Activated T-cell treated with anti-CD3 and anti-CD28 coated beads, Interleukin-2, amount 50 U/mL, for 24 hours (primary cell): ENCODE results near the gene CUL1.
A peak's percentile ranks its signal among the peaks of the same experiment; 100 is the strongest.

Experiments used
- DNase-seq: peaks from one replicate; pipeline ENCODE4 v3.0.0-alpha.2; 2020
- H3K27ac Mint-ChIP-seq: 2 replicates; pipeline ENCODE4 v1.8.0; 2020; ENCODE audit warnings: mild to moderate bottlenecking, mixed read lengths
- H3K27me3 Mint-ChIP-seq: 2 replicates; pipeline ENCODE4 v1.8.0; 2020; ENCODE audit warnings: mixed read lengths
- H3K36me3 Mint-ChIP-seq: 2 replicates; pipeline ENCODE4 v1.8.0; 2020; ENCODE audit warnings: low read depth, mixed read lengths
- H3K4me1 Mint-ChIP-seq: 2 replicates; pipeline ENCODE4 v1.8.0; 2020; ENCODE audit warnings: low read depth, mixed read lengths
- H3K4me3 Mint-ChIP-seq: 2 replicates; pipeline ENCODE4 v1.8.0; 2020; ENCODE audit warnings: mild to moderate bottlenecking, moderate library complexity, mixed read lengths
- H3K9me3 Mint-ChIP-seq: 2 replicates; pipeline ENCODE4 v1.8.0; 2020; ENCODE audit warnings: mixed read lengths

CUL1 gene

DNA sequence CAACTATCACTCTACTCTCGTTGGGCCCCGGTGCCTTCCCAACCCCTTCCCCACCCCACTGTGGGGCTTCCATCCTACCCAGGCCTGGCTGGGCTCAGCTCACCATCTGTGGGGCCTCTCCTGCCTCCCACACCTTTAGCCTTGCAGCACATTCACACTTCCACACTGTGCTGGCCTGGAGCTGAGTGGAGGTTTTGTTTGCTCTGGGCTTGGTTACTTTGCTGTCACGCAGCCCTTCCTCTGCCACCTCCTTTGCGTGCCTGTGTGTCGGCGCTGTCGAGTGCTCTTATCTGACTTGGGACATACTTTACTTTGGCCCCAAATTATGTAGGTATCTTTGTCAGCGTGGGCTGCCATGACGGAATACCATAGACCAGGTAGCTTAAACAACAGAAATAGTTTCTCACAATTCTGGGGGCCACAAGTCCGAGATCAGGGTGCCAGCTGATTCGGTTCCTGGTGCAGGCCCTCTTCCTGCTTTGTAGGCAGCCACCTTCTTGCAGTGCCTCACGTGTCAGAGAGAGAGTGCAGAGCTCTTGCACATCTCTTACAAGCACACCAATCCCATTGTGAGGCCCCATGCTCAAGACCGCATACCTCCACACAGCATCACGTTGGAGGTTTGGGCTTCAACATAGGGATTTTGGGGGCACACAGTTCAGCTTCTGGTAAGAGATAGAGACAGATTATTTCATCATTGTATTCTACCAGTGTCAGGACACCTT is 89.0 kb downstream of the CUL1 start:
- Mint-ChIP-seq H3K36me3 (peaks cover 97% of the 10 kb centered on the region), H3K4me3 (no peak overlapping the region), H3K27ac (peak overlapping the region; percentile 19)

DNA sequence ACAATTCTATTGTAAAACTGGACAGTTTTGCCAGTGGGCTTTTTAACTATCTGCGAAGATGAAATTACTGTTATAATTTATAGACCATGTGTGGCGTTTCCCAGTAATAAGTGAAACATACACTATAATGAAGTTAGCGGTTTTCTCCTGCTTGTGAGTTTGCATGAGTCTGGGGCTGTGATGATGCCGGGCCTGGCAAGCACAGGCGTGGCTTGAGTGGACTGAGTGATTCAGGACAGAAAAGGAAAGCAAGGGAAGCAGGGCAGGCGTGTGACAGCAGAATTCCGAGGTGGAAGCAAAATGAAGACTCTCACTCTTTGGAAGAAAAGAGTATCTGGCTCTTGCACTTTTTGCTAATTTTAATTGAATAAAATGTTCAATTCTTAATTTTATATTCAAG is 90.5 kb downstream of the CUL1 start:
- DNase-seq = no peak
- H3K4me1 Mint-ChIP-seq = peaks cover 5% of the 10 kb centered on the region
- H3K27me3 Mint-ChIP-seq = no peaks in the 10 kb centered on the region
- H3K36me3 Mint-ChIP-seq = peaks cover 99% of the 10 kb centered on the region
- no peaks in the 10 kb centered on the region for H3K9me3 Mint-ChIP-seq
- no peak overlapping the region for H3K27ac Mint-ChIP-seq
- H3K4me3 Mint-ChIP-seq = no peak overlapping the region

More for the DNA sequence above, 89.0 kb downstream of the CUL1 start:
- no peak for DNase-seq
- no peaks in the 10 kb centered on the region for H3K27me3 Mint-ChIP-seq
- no peaks in the 10 kb centered on the region for H3K9me3 Mint-ChIP-seq
- H3K4me1 Mint-ChIP-seq = no peaks in the 10 kb centered on the region

GRCh38 chr7:148790131-148790726 is 91.5 kb downstream of the CUL1 start:
- Mint-ChIP-seq H3K4me3 (no peak overlapping the region), H3K4me1 (peaks cover 5% of the 10 kb centered on the region)

DNA sequence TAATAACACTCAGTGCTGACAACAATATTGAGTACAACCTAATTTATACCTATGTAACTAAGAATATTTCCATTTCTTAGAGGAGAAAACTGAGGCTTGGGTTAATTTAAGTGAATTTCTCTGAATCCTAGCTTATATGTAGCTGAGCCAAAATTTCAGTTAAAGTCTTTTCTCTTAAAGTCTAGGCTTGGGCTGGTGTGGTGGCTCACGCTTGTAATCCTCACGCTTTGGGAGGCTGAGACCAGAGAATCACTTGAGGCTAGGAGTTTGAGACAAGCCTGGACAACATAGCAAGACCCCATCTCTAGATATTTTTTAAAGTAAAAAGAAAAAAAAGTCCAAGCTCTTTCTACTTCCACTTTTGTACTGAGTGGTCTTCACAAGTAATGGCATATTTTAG is 92.1 kb downstream of the CUL1 start:
- DNase-seq = no peak
- Mint-ChIP-seq H3K4me1 (peaks cover 5% of the 10 kb centered on the region), H3K4me3 (no peak overlapping the region), H3K36me3 (peaks cover 99% of the 10 kb centered on the region), H3K27me3 (no peaks in the 10 kb centered on the region), H3K27ac (no peak overlapping the region), H3K9me3 (no peaks in the 10 kb centered on the region)

More at GRCh38 chr7:148790131-148790726, 91.5 kb downstream of the CUL1 start:
- H3K36me3 Mint-ChIP-seq = peaks cover 100% of the 10 kb centered on the region
- no peaks in the 10 kb centered on the region for H3K27me3 Mint-ChIP-seq
- no peak overlapping the region for H3K27ac Mint-ChIP-seq
- no peak for DNase-seq
- no peaks in the 10 kb centered on the region for H3K9me3 Mint-ChIP-seq

- Mint-ChIP-seq H3K36me3 (peaks cover 99% of the 10 kb centered on the region), H3K27ac (peak overlapping the region; percentile 17), H3K4me1 (peaks cover 5% of the 10 kb centered on the region), H3K27me3 (no peaks in the 10 kb centered on the region), H3K4me3 (no peak overlapping the region), H3K9me3 (no peaks in the 10 kb centered on the region)
- no peak for DNase-seq
Measured at GRCh38 chr7:148791546-148791945, 92.8 kb downstream of the CUL1 start.

DNA sequence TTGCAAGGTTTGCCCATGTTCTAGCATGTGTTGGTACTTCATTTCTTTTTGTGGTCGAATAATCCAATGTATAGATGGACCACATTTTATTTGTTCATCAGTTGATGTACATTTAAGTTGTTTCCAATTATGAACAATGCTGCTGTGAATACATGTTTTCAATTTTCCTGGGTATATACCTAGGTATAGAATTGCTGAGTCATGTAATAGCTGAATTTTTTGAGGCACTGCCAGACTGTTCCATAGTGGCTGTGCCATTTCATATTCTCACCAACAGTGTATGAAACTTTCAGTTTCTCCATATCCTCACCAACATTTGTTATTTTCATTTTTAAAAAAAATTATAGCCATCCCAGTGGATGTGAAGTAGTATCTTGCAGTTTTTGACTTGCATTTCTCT is 94.9 kb downstream of the CUL1 start:
- H3K4me3 Mint-ChIP-seq = no peak overlapping the region
- no peaks in the 10 kb centered on the region for H3K27me3 Mint-ChIP-seq
- H3K4me1 Mint-ChIP-seq = peaks cover 5% of the 10 kb centered on the region
- peak overlapping the region; percentile 75 for H3K27ac Mint-ChIP-seq
- no peak for DNase-seq
- H3K9me3 Mint-ChIP-seq = no peaks in the 10 kb centered on the region
- peaks cover 99% of the 10 kb centered on the region for H3K36me3 Mint-ChIP-seq

DNA sequence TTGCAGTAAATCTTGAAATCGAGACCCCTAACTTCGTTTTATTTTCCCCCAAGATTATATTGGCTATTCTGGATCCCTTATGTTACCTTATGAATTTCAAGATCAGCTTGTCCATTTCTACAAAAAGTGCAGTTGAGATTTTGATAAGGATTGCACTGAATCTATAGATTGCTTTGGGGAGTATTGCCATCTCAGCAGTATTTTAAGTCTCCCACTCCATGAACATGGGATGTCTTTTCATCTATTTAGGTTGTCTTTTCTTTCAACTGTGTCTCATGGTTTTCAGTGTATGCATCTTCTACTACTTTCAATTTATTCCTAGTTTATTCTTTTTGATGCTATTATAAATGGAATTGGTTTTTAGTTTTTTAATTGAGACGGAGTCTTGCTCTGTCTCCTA is 95.8 kb downstream of the CUL1 start:
- Mint-ChIP-seq H3K4me1 (peaks cover 5% of the 10 kb centered on the region), H3K9me3 (no peaks in the 10 kb centered on the region), H3K27me3 (no peaks in the 10 kb centered on the region), H3K36me3 (peaks cover 99% of the 10 kb centered on the region), H3K27ac (no peak overlapping the region), H3K4me3 (no peak overlapping the region)
- no peak for DNase-seq

DNA sequence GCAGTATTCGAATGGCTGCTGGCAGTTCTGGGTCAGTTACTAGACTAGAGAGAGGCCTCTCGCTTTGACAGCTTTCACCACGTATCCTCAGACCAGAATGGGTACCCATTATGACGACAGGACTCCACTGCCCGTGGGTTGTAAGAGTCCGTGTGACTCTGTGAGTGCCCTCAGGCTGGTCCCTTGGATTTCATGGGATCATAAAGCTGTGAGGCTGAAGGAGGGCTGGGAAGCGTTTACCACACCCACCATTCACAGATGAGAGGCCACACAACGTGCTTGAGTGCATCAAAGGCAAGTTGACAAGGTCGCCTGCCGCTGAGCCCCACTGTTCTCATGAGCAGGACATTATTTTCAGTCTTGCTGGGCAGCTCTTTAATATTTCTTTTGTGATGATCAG is 98.1 kb downstream of the CUL1 start:
- Mint-ChIP-seq H3K36me3 (peaks cover 99% of the 10 kb centered on the region), H3K27ac (peak overlapping the region; percentile 77), H3K9me3 (no peaks in the 10 kb centered on the region), H3K4me1 (peaks cover 5% of the 10 kb centered on the region), H3K4me3 (no peak overlapping the region), H3K27me3 (no peaks in the 10 kb centered on the region)
- DNase-seq = no peak

GRCh38 chr7:148799893-148800555 is 101.3 kb downstream of the CUL1 start:
- H3K27ac Mint-ChIP-seq = peak overlapping the region; percentile 71

DNA sequence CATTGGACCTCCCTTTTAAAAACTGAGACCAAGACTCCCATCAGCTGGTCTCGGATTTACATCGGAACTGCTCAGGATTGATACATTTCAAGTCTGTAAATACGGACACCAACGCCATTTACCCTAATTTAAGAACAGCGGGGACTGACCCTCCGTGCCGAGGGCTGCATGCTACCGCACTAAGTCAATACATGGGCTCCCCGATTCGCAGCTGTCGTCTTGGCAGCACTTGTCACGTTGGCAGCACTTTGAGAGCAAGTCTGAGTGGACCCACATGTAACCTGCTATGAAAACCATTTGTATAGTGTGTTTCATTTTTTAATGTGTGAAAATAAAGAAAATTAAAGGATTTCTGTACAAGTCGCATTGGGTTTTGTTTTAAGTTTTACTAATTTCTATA is 102.0 kb downstream of the CUL1 start:
- no peak for DNase-seq
- Mint-ChIP-seq H3K4me1 (no peaks in the 10 kb centered on the region), H3K9me3 (no peaks in the 10 kb centered on the region), H3K27ac (peak overlapping the region; percentile 71), H3K4me3 (no peak overlapping the region), H3K36me3 (peaks cover 94% of the 10 kb centered on the region), H3K27me3 (no peaks in the 10 kb centered on the region)

More at GRCh38 chr7:148799893-148800555, 101.3 kb downstream of the CUL1 start:
- no peaks in the 10 kb centered on the region for H3K4me1 Mint-ChIP-seq
- no peaks in the 10 kb centered on the region for H3K9me3 Mint-ChIP-seq
- H3K27me3 Mint-ChIP-seq = no peaks in the 10 kb centered on the region
- peaks cover 93% of the 10 kb centered on the region for H3K36me3 Mint-ChIP-seq
- no peak for DNase-seq
- H3K4me3 Mint-ChIP-seq = no peak overlapping the region

DNA sequence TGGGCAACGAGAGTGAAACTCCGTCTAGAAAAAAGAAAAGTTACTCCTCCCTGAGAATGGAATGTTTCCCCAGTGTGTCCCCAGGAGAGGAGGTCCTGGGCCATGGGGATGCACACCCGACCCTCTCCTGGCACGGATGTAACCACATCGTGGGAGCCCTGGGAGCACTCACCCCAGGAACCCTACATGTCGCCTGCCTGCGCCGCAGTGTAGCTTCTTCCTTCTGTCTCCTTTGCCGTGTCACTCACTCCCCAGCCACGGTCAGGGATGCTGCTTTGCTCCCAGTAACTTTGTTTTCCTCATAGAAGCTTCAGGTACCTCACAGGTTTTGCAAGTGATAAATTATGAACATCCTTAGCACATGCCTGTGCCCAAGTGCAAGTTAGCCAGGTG is 103.4 kb downstream of the CUL1 start:
- Mint-ChIP-seq H3K9me3 (no peaks in the 10 kb centered on the region), H3K4me3 (no peak overlapping the region), H3K27me3 (no peaks in the 10 kb centered on the region), H3K4me1 (peaks cover 2% of the 10 kb centered on the region), H3K36me3 (peaks cover 94% of the 10 kb centered on the region), H3K27ac (peak overlapping the region; percentile 86)
- no peak for DNase-seq

GRCh38 chr7:148803094-148803493 is 104.4 kb downstream of the CUL1 start:
- peak overlapping the region; percentile 80 for H3K27ac Mint-ChIP-seq
- H3K9me3 Mint-ChIP-seq = no peaks in the 10 kb centered on the region
- H3K4me3 Mint-ChIP-seq = no peak overlapping the region
- peaks cover 94% of the 10 kb centered on the region for H3K36me3 Mint-ChIP-seq
- DNase-seq = no peak
- H3K27me3 Mint-ChIP-seq = no peaks in the 10 kb centered on the region
- H3K4me1 Mint-ChIP-seq = peaks cover 7% of the 10 kb centered on the region

DNA sequence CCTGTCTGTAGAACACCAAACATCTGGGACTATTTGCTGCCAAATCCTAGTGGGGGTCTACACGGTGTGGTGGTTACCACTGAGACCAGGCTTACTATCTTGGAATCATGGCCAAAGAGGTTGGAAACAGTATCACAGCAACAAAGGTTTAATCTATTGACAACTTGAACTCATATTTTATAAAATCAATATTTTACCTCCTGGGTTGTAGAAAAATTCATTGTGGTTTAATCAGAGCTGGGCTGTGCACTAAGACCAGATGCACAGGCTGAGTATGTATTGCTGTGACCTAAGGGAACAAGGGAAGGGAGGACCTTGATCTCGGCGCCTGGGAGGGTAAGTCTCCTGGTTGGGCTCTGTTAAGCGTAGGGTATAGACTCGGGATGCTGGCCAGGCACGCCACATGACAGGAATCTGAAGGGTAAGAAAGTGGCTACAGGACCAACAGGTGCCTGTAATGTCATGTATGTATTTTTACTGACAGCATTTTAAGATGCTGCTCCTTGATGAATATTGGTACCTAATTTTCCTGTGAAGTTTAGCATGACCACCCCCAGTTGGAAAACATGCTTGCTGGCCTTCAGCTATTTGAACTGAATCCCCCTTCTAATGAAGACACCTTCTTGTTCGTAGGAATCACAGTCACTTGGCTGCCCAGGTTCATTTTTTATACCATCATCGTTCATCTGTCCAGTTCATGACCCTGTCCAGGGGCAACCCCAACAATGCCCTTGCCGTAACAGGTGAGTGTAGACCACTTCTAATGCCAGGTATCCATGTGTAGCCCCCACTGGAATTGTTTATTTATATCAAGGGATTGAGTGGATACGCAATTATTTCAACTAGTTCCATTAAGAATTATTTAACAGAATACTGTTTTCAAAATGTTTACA is 105.9 kb downstream of the CUL1 start:
- Mint-ChIP-seq H3K27ac (peak overlapping the region; percentile 80), H3K4me1 (peaks cover 7% of the 10 kb centered on the region), H3K27me3 (no peaks in the 10 kb centered on the region), H3K36me3 (peaks cover 94% of the 10 kb centered on the region), H3K9me3 (no peaks in the 10 kb centered on the region), H3K4me3 (no peak overlapping the region)
- DNase-seq = no peak

DNA sequence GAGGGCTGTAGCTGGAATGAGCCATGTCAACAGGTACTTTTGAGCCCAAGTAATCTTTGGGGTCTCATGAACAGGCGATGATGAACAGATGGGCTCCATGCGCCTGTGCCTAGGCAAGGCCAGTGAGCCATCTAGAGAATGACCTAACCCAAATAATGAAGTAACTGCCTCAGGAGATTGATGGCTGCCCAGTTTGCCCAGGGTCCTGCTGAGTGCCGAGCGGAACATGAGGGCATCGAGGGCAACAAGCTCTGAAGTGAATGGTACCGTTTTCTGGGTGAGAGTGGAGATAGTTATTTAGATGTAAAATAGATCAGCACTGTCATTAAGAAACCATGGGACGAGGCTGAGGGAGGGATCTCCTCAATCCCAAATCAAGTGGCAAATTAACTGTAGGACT is 107.5 kb downstream of the CUL1 start:
- H3K9me3 Mint-ChIP-seq = no peaks in the 10 kb centered on the region
- H3K27ac Mint-ChIP-seq = peak overlapping the region; percentile 55
- no peaks in the 10 kb centered on the region for H3K27me3 Mint-ChIP-seq
- H3K4me1 Mint-ChIP-seq = peaks cover 7% of the 10 kb centered on the region
- H3K36me3 Mint-ChIP-seq = peaks cover 95% of the 10 kb centered on the region
- no peak for DNase-seq
- no peak overlapping the region for H3K4me3 Mint-ChIP-seq
